A549 (cell line): ENCODE results near the gene CTSC. TPM values are rescaled to one million over a fixed set of nuclear protein-coding genes. Genes with fewer than 3 reads are reported as not detected.

Experiments
- ATAC-seq, 2 experiments: fragments of 200-7000 bp in 1 of 2; fragments of >200 bp in 1 of 2; cut with Nextera tagmentation in 1 of 2; cut with Tn5 transposase in 1 of 2; 3 replicates each; pipeline versions ENCODE4 v1.8.0 to v1.9.1; 2018 to 2020; ENCODE audit warnings: mild to moderate bottlenecking in 1 of 2, moderate library complexity in 1 of 2
- CTCF ChIA-PET: fragments of 300-600 bp; sonication (Branson Sonifier 250); formaldehyde crosslinking; extraction: SDS; loops from one replicate; lab custom pipeline; 2021; ENCODE audit warnings: antibody characterized with exemption, inconsistent platforms; lab: Yijun Ruan, JAX
- POLR2A ChIA-PET: fragments of 350-600 bp; formaldehyde crosslinking; extraction: SDS; loops from one replicate; lab custom pipeline; 2021; ENCODE audit warnings: antibody characterized with exemption, inconsistent platforms; lab: Yijun Ruan, JAX
- DNase-seq, 2 experiments: peaks; one replicate each; pipeline versions ENCODE4 v3.0.0 to v3.0.0-alpha.2; 2011 to 2016; ENCODE audit warnings: low read depth in 1 of 2, low spot score in 1 of 2
- FAIRE-seq: peaks from 2 replicates; lab custom pipeline; 2011; peaks lifted over from hg19 to GRCh38; lab: Jason Lieb, UNC
- H3K27ac ChIP-seq, 2 experiments: fragments of >200 bp; sonication (Bioruptor Twin); formaldehyde crosslinking; 3 replicates each; pipeline ENCODE4 v1.5.1; 2016 to 2017
- H3K4me1 ChIP-seq: fragments of >200 bp; sonication (Bioruptor Twin); formaldehyde crosslinking; 3 replicates; pipeline ENCODE4 v1.6.1; 2016
- H3K4me2 ChIP-seq: fragments of >200 bp; sonication (Bioruptor Twin); formaldehyde crosslinking; 3 replicates; pipeline ENCODE4 v1.6.1; 2016
- H3K4me3 ChIP-seq: fragments of >200 bp; sonication (Bioruptor Twin); formaldehyde crosslinking; 3 replicates; pipeline ENCODE4 v1.5.1; 2016
- H3K9me3 ChIP-seq: fragments of >200 bp; sonication (Bioruptor Twin); formaldehyde crosslinking; 3 replicates; pipeline ENCODE4 v1.6.1; 2016
- BCL3 ChIP-seq: fragments of >200 bp; sonication (Bioruptor Twin); formaldehyde crosslinking; IDR thresholded peaks from 3 replicates; pipeline ENCODE4 v1.6.1; 2016
- BHLHE40 ChIP-seq: IDR thresholded peaks from 2 replicates; pipeline ENCODE4 v1.6.1; 2012; ENCODE audit warnings: low read depth, low read length, inconsistent platforms
- E2F6 ChIP-seq: IDR thresholded peaks from 2 replicates; pipeline ENCODE4 v1.6.1; 2012; ENCODE audit warnings: low read depth, borderline replicate concordance
- EHF ChIP-seq: fragments of 250-450 bp; sonication (Bioruptor Pico); IDR thresholded peaks from 2 replicates; pipeline ENCODE4 v1.5.0; 2020; ENCODE audit warnings: mild to moderate bottlenecking
- ESRRA ChIP-seq: fragments of 150-350 bp; IDR thresholded peaks from 2 replicates; pipeline ENCODE4 v1.6.1; 2014; ENCODE audit warnings: mild to moderate bottlenecking, low read length, borderline replicate concordance
- GATA3 ChIP-seq: IDR thresholded peaks from 2 replicates; pipeline ENCODE4 v1.6.1; 2012; ENCODE audit warnings: borderline replicate concordance
- HDAC2 ChIP-seq: fragments of 200-600 bp; sonication (generic); IDR thresholded peaks from 2 replicates; pipeline ENCODE4 v1.6.1; 2016
- HEYL ChIP-seq: fragments of 250-450 bp; sonication (Bioruptor Pico); IDR thresholded peaks from 2 replicates; pipeline ENCODE4 v1.8.0; 2021; ENCODE audit warnings: mild to moderate bottlenecking, moderate library complexity
- HOXB13 ChIP-seq: fragments of 250-450 bp; sonication (Bioruptor Pico); IDR thresholded peaks from 2 replicates; pipeline ENCODE4 v1.5.0; 2020; ENCODE audit warnings: low read depth, mild to moderate bottlenecking, moderate library complexity
- JUNB ChIP-seq: fragments of >200 bp; sonication (Bioruptor Twin); formaldehyde crosslinking; IDR thresholded peaks from 2 replicates; pipeline ENCODE4 v1.6.1; 2016
- KDM5A ChIP-seq: fragments of 200-600 bp; sonication (generic); IDR thresholded peaks from 2 replicates; pipeline ENCODE4 v1.6.1; 2016; ENCODE audit warnings: antibody characterized with exemption, mild to moderate bottlenecking
- MAFK ChIP-seq: fragments of 450-650 bp; IDR thresholded peaks from 2 replicates; pipeline ENCODE4 v1.6.1; 2014; ENCODE audit not compliant: partially characterized antibody
- MAZ ChIP-seq: fragments of 150-350 bp; IDR thresholded peaks from 2 replicates; pipeline ENCODE4 v1.6.1; 2014; ENCODE audit warnings: antibody characterized with exemption, low read depth, low read length, borderline replicate concordance
- MYC ChIP-seq: IDR thresholded peaks from 2 replicates; pipeline ENCODE4 v1.6.1; 2012; ENCODE audit warnings: mild to moderate bottlenecking, inconsistent platforms, low read length, improper control_type of control experiment, borderline replicate concordance
- NR3C1 ChIP-seq: fragments of >200 bp; sonication (Bioruptor Twin); formaldehyde crosslinking; IDR thresholded peaks from 3 replicates; pipeline ENCODE4 v1.6.1; 2017
- PBX3 ChIP-seq: IDR thresholded peaks from 2 replicates; pipeline ENCODE4 v1.6.1; 2012
- POLR2A ChIP-seq: IDR thresholded peaks from 2 replicates; pipeline ENCODE4 v1.6.1; 2012; ENCODE audit warnings: mild to moderate bottlenecking, low read length
- RARB ChIP-seq: fragments of 250-450 bp; sonication (Bioruptor Pico); IDR thresholded peaks from 2 replicates; pipeline ENCODE4 v1.8.0; 2021; ENCODE audit warnings: mild to moderate bottlenecking, moderate library complexity
- REST ChIP-seq: fragments of 200-600 bp; sonication (generic); IDR thresholded peaks from 2 replicates; pipeline ENCODE4 v1.6.1; 2016; ENCODE audit warnings: antibody characterized with exemption, mild to moderate bottlenecking, moderate library complexity
- SMC3 ChIP-seq: fragments of >200 bp; sonication (Bioruptor Twin); formaldehyde crosslinking; IDR thresholded peaks from 3 replicates; pipeline ENCODE4 v1.6.1; 2018; ENCODE audit warnings: inconsistent platforms
- SREBF2 ChIP-seq: fragments of 450-650 bp; IDR thresholded peaks from 2 replicates; pipeline ENCODE4 v1.6.1; 2014; ENCODE audit warnings: mild to moderate bottlenecking, moderate library complexity
- TFCP2L1 ChIP-seq: fragments of 250-450 bp; sonication (Bioruptor Pico); IDR thresholded peaks from 2 replicates; pipeline ENCODE4 v1.5.0; 2021; ENCODE audit warnings: mild to moderate bottlenecking
- ZFP36 ChIP-seq: fragments of 450-650 bp; IDR thresholded peaks from 2 replicates; pipeline ENCODE4 v1.6.1; 2014; ENCODE audit warnings: borderline replicate concordance; ENCODE audit not compliant: partially characterized antibody
- WGBS: methylation state at CpG from one replicate; pipeline ENCODE4 v1.1.6; 2017; ENCODE audit errors: missing lambda C conversion rate; 5-methylcytosine and 5-hydroxymethylcytosine counted together
- polyA plus RNA-seq, 4 experiments: library from polyadenylated mRNA; depleted of rRNA in 3 of 4; stranded (reverse); fragments of >200 nt; fragmentation: RNase III in 1 of 4; extraction: RNeasy Plus Mini Kit Qiagen cat#74134 plus additional on column Dnase treatment in 1 of 4; gene quantifications; 2 replicates in 3 of 4; 3 replicates in 1 of 4; pipeline ENCODE4 v1.2.3, GENCODE V29; 2011 to 2017

CTSC gene
- polyA plus RNA-seq, 2 of the 4 experiments (the other 2 are of a cell fraction): 50.0 to 118 TPM

- TF ChIP-seq E2F6: no peak
- no peak for TF ChIP-seq HOXB13 (CRISPR knock-in tag)
- TF ChIP-seq JUNB: no peak
- no peak for TF ChIP-seq GATA3
- no peak for TF ChIP-seq NR3C1
- no peak for TF ChIP-seq HEYL (CRISPR knock-in tag)
Measured at GRCh38 chr11:88281317-88281712, 56.2 kb downstream of the CTSC start (continued).

GRCh38 chr11:88280673-88281316 lies 56.7 kb downstream of the CTSC start:
- FAIRE-seq (no peak), ATAC-seq (no peak), DNase-seq (no peak)
- H3K4me3 ChIP-seq: no peak overlapping the region
- TF ChIP-seq MAZ: no peak
- no peak for TF ChIP-seq MAFK
- no peak for TF ChIP-seq RARB (CRISPR knock-in tag)
- no peak for TF ChIP-seq SMC3
- no peak for TF ChIP-seq HDAC2
- no peak for TF ChIP-seq BHLHE40
- no peak for TF ChIP-seq GATA3
- no peak for TF ChIP-seq TFCP2L1 (CRISPR knock-in tag)
- TF ChIP-seq PBX3: no peak
- WGBS: 65% methylated on average over 6 of the region's 6 CpGs
- no peaks in the 10 kb centered on the region for H3K9me3 ChIP-seq
- H3K4me2 ChIP-seq: no peak overlapping the region
- no peaks in the 10 kb centered on the region for H3K4me1 ChIP-seq
- CTCF ChIA-PET: interaction anchor here (0.9 to 2.2 kb wide), 2 partner anchors 151 to 265 kb away, joined by 3 to 14 read pairs; no protein-coding TSS in a partner anchor
- H3K27ac ChIP-seq: no peak overlapping the region
- POLR2A ChIA-PET: no interaction called here

GRCh38 chr11:88277349-88277915 lies 60.1 kb downstream of the CTSC start:
- no peak overlapping the region for H3K4me2 ChIP-seq
- no peak for FAIRE-seq

More at GRCh38 chr11:88277349-88277915, 60.1 kb downstream of the CTSC start:
- no peak overlapping the region for H3K4me3 ChIP-seq
- no peak for ATAC-seq
- TF ChIP-seq REST (no peak), JUNB (no peak), PBX3 (no peak), GATA3 (no peak), TFCP2L1 (CRISPR knock-in tag) (no peak), EHF (CRISPR knock-in tag) (no peak), POLR2A (no peak), SREBF2 (no peak), MYC (no peak), ZFP36 (no peak), ESRRA (no peak), HDAC2 (no peak), KDM5A (no peak), BCL3 (no peak)
- 75% methylated on average over 3 of the region's 3 CpGs for WGBS
- no peak for DNase-seq
- no peaks in the 10 kb centered on the region for H3K9me3 ChIP-seq
- ChIA-PET CTCF (no interaction called here), POLR2A (no interaction called here)
- H3K4me1 ChIP-seq: no peaks in the 10 kb centered on the region
- no peak overlapping the region for H3K27ac ChIP-seq
